Muscle of leg (tissue), 11 donors: ENCODE data around the gene MICAL2. TPM values are rescaled to one million over a fixed set of nuclear protein-coding genes. Genes with fewer than 3 reads are reported as not detected.
A peak's percentile ranks its signal among the peaks of the same experiment; 100 is the strongest.

ENCODE experiments used
- DNase-seq: peaks from one replicate; pipeline ENCODE4 v3.0.0; 2013
- H3K27ac ChIP-seq: one replicate; pipeline ENCODE4 v1.5.1; 2013; ENCODE audit warnings: mild to moderate bottlenecking, low read length, control low read depth
- H3K27me3 ChIP-seq: one replicate; pipeline ENCODE4 v1.6.1; 2013; ENCODE audit warnings: low read length; ENCODE audit not compliant: control insufficient read depth, insufficient read depth
- H3K36me3 ChIP-seq: one replicate; pipeline ENCODE4 v1.6.1; 2013; ENCODE audit warnings: low read length; ENCODE audit not compliant: control insufficient read depth, insufficient read depth
- H3K4me1 ChIP-seq: one replicate; pipeline ENCODE4 v1.6.1; 2013; ENCODE audit warnings: low read length; ENCODE audit not compliant: control insufficient read depth, insufficient read depth
- H3K4me3 ChIP-seq: one replicate; pipeline ENCODE4 v1.5.1; 2013; ENCODE audit warnings: low read length, control low read depth
- H3K9me3 ChIP-seq: replicated peaks from 2 replicates; pipeline ENCODE4 v1.6.1; 2013; ENCODE audit warnings: low read depth, low read length; ENCODE audit not compliant: control insufficient read depth
- WGBS: methylation state at CpG from one replicate; pipeline ENCODE4 v1.1.5; 2013; ENCODE audit warnings: missing lambda C conversion rate; ENCODE audit not compliant: insufficient coverage; 5-methylcytosine and 5-hydroxymethylcytosine counted together
- polyA plus RNA-seq, 8 donors: library from polyadenylated mRNA; unstranded; fragments of 120-200 nt; gene quantifications; one replicate each; pipeline versions ENCODE4 v1.2.1 to v1.2.3, GENCODE V29; 2013; ENCODE audit warnings: inconsistent platforms in 1 of 8, low replicate concordance in 1 of 8; ENCODE audit not compliant: insufficient read length in 8 of 8, insufficient read depth in 1 of 8
- total RNA-seq: library from RNA; stranded (reverse); fragments of 120-200 nt; gene quantifications from one replicate; pipeline ENCODE4 v1.2.4, GENCODE V29; 2013

MICAL2 gene
- total and polyA plus RNA-seq, 9 donors = 12.9 to 31.7 (median 21.8) TPM

- WGBS = no CpG with 5 or more reads among the region's 5 CpGs
- DNase-seq = no peak
These were observed 141.5 kb downstream of the MICAL2 start for GRCh38 chr11:12251666-12252560.

GRCh38 chr11:12253843-12254281, 143.5 kb downstream of the MICAL2 start:
- no peak overlapping the region for H3K27ac ChIP-seq
- WGBS = 95% methylated on average over 6 of the region's 7 CpGs
- H3K9me3 ChIP-seq = no peaks in the 10 kb centered on the region
- no peak for DNase-seq
- peaks cover 32% of the 10 kb centered on the region for H3K4me1 ChIP-seq
- no peaks in the 10 kb centered on the region for H3K27me3 ChIP-seq
- H3K36me3 ChIP-seq = peaks cover 17% of the 10 kb centered on the region
- no peak overlapping the region for H3K4me3 ChIP-seq

More at GRCh38 chr11:12251666-12252560, 141.5 kb downstream of the MICAL2 start:
- Histone ChIP-seq H3K9me3 (no peaks in the 10 kb centered on the region), H3K4me1 (peaks cover 52% of the 10 kb centered on the region), H3K27me3 (no peaks in the 10 kb centered on the region), H3K27ac (peak overlapping the region; percentile 17), H3K4me3 (no peak overlapping the region), H3K36me3 (peaks cover 11% of the 10 kb centered on the region)

GRCh38 chr11:12258451-12258850, 148.1 kb downstream of the MICAL2 start:
- H3K27me3 ChIP-seq = no peaks in the 10 kb centered on the region
- peaks cover 9% of the 10 kb centered on the region for H3K4me1 ChIP-seq
- no peak overlapping the region for H3K4me3 ChIP-seq
- no peaks in the 10 kb centered on the region for H3K9me3 ChIP-seq
- 76% methylated on average over 3 of the region's 3 CpGs for WGBS
- H3K36me3 ChIP-seq = peaks cover 19% of the 10 kb centered on the region
- H3K27ac ChIP-seq = no peak overlapping the region
- DNase-seq = no peak

- no peak for DNase-seq
- WGBS = 84% methylated on average over 4 of the region's 7 CpGs
- Histone ChIP-seq H3K27ac (no peak overlapping the region), H3K27me3 (no peaks in the 10 kb centered on the region), H3K4me3 (no peak overlapping the region), H3K36me3 (peaks cover 23% of the 10 kb centered on the region), H3K4me1 (peaks cover 9% of the 10 kb centered on the region), H3K9me3 (no peaks in the 10 kb centered on the region)
These were observed 149.6 kb downstream of the MICAL2 start for GRCh38 chr11:12259956-12260355.

- WGBS = 72% methylated on average over 5 of the region's 8 CpGs
- peaks cover 9% of the 10 kb centered on the region for H3K4me1 ChIP-seq
- no peak for DNase-seq
- H3K27me3 ChIP-seq = no peaks in the 10 kb centered on the region
- no peak overlapping the region for H3K27ac ChIP-seq
- H3K36me3 ChIP-seq = peaks cover 17% of the 10 kb centered on the region
- no peaks in the 10 kb centered on the region for H3K9me3 ChIP-seq
- no peak overlapping the region for H3K4me3 ChIP-seq
These were observed 150.5 kb downstream of the MICAL2 start for GRCh38 chr11:12260731-12261521.

- WGBS = 82% methylated on average over 5 of the region's 5 CpGs
- Histone ChIP-seq H3K4me1 (peaks cover 9% of the 10 kb centered on the region), H3K27ac (no peak overlapping the region), H3K36me3 (peaks cover 17% of the 10 kb centered on the region), H3K9me3 (no peaks in the 10 kb centered on the region), H3K27me3 (no peaks in the 10 kb centered on the region), H3K4me3 (no peak overlapping the region)
- DNase-seq = no peak
These were observed 151.2 kb downstream of the MICAL2 start for GRCh38 chr11:12261551-12261950.

GRCh38 chr11:12263141-12263693, 152.8 kb downstream of the MICAL2 start:
- Histone ChIP-seq H3K36me3 (peaks cover 10% of the 10 kb centered on the region), H3K27me3 (no peaks in the 10 kb centered on the region), H3K4me3 (no peak overlapping the region), H3K27ac (no peak overlapping the region), H3K9me3 (no peaks in the 10 kb centered on the region), H3K4me1 (peaks cover 9% of the 10 kb centered on the region)
- DNase-seq = no peak
- WGBS = 65% methylated on average over 9 of the region's 11 CpGs

GRCh38 chr11:12264361-12264760, 154.0 kb downstream of the MICAL2 start:
- no peaks in the 10 kb centered on the region for H3K27me3 ChIP-seq
- peaks cover 6% of the 10 kb centered on the region for H3K36me3 ChIP-seq
- peaks cover 18% of the 10 kb centered on the region for H3K4me1 ChIP-seq
- no peak overlapping the region for H3K27ac ChIP-seq
- no peak for DNase-seq
- WGBS = 75% methylated on average over 1 of the region's 3 CpGs
- H3K9me3 ChIP-seq = no peaks in the 10 kb centered on the region
- no peak overlapping the region for H3K4me3 ChIP-seq

GRCh38 chr11:12266132-12266531, 155.7 kb downstream of the MICAL2 start:
- no CpG with 5 or more reads among the region's 1 CpG for WGBS
- Histone ChIP-seq H3K27me3 (no peaks in the 10 kb centered on the region), H3K9me3 (no peaks in the 10 kb centered on the region), H3K4me1 (peaks cover 28% of the 10 kb centered on the region), H3K36me3 (peaks cover 3% of the 10 kb centered on the region), H3K4me3 (no peak overlapping the region), H3K27ac (no peak overlapping the region)
- DNase-seq = peak; percentile 67

GRCh38 chr11:12266943-12267342, 156.6 kb downstream of the MICAL2 start:
- no peak overlapping the region for H3K4me3 ChIP-seq
- WGBS = 97% methylated on average over 10 of the region's 10 CpGs
- no peak for DNase-seq

More at GRCh38 chr11:12266943-12267342, 156.6 kb downstream of the MICAL2 start:
- no peaks in the 10 kb centered on the region for H3K9me3 ChIP-seq
- H3K27ac ChIP-seq = no peak overlapping the region
- H3K4me1 ChIP-seq = peaks cover 22% of the 10 kb centered on the region
- no peaks in the 10 kb centered on the region for H3K27me3 ChIP-seq
- peaks cover 3% of the 10 kb centered on the region for H3K36me3 ChIP-seq
